Measurements from ENCODE around the gene NPAS2.
A peak's percentile ranks its signal among the peaks of the same experiment; 100 is the strongest.

The NPAS2 gene

DNA sequence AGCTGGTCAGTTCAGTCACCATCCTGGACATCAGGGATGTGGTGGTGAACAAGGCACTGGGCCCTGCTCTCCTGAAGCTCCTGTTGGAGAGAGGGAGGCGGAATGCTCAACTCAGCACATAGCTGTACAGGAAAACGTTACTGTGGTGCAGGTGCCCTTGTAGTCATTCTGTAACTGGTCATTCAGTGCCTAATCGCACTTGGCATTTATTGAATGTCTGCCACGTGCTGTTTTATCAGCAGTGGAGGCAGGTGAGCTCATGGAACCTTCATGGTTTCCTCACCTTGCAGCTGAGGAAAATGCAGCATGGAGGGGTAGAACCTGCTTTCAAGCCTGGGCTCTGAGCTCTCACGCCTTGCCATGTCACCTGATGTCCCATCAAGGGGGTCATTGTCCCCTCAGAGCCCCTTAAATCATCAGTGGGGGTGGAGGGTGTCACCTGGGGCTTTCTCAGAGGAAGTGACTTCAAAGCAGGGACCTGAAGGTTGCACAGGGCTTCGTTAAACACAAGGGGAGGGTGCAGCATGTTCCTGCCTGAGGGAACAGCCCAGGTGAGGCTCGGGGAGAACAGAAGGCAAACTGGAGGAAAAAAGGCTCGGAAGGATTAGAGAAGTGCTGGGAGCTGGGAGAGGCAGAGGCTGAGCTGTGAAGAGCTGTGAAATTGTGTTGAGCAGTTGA is 126.1 kb downstream of the NPAS2 start:
- TF ChIP-seq, protein P1, sequence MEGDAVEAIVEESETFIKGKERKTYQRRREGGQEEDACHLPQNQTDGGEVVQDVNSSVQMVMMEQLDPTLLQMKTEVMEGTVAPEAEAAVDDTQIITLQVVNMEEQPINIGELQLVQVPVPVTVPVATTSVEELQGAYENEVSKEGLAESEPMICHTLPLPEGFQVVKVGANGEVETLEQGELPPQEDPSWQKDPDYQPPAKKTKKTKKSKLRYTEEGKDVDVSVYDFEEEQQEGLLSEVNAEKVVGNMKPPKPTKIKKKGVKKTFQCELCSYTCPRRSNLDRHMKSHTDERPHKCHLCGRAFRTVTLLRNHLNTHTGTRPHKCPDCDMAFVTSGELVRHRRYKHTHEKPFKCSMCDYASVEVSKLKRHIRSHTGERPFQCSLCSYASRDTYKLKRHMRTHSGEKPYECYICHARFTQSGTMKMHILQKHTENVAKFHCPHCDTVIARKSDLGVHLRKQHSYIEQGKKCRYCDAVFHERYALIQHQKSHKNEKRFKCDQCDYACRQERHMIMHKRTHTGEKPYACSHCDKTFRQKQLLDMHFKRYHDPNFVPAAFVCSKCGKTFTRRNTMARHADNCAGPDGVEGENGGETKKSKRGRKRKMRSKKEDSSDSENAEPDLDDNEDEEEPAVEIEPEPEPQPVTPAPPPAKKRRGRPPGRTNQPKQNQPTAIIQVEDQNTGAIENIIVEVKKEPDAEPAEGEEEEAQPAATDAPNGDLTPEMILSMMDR (conservative IDR thresholded peaks at IDR 0.05; ENCODE audit: low read length): no peak
- no peak for DNase-seq (ENCODE audit: low read depth)
- H3K4me3 ChIP-seq (ENCODE audit: low read length): no peak overlapping the region

DNA sequence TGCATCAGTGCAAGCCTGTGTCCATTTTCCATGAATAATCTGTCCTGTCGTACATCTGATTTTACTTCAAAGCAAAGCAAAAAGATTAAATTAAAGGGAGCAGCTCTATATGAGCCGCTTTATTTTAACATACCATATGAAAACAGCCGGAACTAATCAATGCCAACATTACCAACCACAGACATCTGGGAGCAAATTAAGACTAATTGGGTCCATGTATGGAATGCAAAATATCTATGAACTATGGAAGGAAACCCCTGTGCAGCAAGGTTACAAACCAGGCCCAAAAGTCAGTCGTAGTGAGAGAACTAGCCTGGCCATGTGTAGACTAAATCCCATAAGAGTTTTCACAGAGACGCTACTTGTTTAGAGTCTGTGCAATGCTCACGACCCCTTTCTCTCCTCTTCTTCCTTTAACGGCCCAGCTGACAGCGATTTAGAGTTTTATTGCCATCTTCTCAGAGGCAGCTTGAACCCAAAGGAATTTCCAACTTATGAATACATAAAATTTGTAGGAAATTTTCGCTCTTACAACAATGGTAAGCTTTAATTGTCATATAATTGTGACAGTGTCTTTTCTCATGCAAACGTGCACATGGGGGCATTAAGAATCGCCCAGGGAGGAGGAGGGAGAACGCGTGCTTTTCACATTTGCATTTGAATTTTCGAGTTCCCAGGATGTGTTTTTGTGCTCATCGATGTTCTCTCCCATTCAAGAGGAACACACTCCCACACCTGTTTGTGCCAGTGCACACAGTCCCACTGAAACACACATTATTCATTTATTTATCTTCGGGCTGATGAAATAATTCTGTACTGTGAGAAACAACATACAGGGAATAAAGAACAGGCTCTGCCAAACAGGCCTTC is 129.2 kb downstream of the NPAS2 start:
- H3K4me3 ChIP-seq (ENCODE audit: low read length): no peak overlapping the region
- TF ChIP-seq, protein P1 (conservative IDR thresholded peaks at IDR 0.05; ENCODE audit: low read length): no peak
- peak; percentile 46 for DNase-seq (ENCODE audit: low read depth)

DNA sequence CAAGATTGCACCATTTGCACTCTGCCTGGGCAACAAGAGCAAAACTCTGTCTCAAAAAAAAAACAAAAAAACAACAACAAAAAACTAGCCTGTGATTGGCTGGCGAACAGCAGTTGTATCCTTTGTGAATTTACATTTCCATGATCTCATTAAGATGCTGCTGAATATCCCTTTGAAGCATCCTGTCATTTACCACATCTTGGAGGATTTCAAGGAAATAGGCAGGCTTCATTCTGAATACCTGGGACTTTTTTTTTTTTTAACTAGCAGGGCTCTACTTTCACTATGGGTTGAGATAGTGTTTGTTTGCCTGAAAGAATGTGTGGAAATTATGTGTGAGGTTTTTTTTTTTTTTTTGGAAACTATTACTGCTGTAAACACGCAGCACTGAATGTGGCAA is 132.6 kb downstream of the NPAS2 start:
- TF ChIP-seq, protein P1 (conservative IDR thresholded peaks at IDR 0.05; ENCODE audit: low read length): no peak
- no peak overlapping the region for H3K4me3 ChIP-seq (ENCODE audit: low read length)
- DNase-seq (ENCODE audit: low read depth): no peak

DNA sequence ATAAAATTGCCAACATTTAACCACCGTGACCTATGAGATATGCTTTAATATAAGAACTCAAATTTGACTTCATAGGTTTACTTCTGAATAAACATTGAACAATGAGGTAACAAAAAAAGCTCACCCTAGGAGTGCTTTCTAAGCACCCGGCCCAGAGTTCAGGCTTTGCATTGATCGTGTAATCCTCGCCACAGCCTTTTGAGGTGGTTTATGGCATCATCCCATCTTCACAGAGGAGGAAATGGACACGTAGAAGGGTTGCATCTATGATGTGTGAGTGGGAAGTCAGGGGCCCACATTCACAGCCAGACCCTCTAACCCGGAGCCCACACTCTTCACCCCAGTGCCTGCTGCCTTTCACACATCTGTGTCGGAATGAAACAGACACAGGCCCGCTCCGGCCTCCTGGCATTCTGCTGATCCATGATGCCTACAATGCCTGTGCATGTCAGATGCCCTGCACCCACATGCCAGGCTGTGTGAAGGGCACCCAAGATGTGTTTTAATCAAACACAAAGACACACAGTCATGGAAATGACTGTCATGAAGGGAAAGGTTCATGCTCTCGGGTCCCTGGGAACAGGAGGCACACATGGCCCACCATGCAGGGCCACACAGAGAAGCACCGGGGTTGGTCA is 133.6 kb downstream of the NPAS2 start:
- TF ChIP-seq, protein P1 (conservative IDR thresholded peaks at IDR 0.05; ENCODE audit: low read length): no peak
- no peak for DNase-seq (ENCODE audit: low read depth)

DNA sequence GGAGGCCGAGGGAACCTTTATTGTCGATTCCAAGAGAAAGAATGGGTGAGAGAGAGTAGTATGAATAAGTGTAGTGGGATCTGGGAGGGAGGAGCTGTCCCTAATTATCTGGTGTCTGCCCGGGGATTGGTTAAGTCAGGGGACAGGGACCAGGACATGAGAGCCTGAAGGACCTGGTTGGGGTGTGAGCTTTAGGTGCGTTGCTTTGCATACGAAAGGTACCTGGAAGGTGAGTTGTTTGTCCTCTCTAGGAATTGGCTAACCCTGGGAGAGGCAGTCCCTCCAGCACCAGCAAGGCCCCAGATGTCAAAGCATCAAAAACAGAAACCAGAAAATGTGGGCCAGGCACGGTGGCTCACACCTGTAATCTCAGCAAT is 134.1 kb downstream of the NPAS2 start:
- TF ChIP-seq, protein P1 (conservative IDR thresholded peaks at IDR 0.05; ENCODE audit: low read length): no peak
- DNase-seq (ENCODE audit: low read depth): no peak
- no peak overlapping the region for H3K4me3 ChIP-seq (ENCODE audit: low read length)

More for the DNA sequence above, 133.6 kb downstream of the NPAS2 start:
- H3K4me3 ChIP-seq (ENCODE audit: low read length): no peak overlapping the region

DNA sequence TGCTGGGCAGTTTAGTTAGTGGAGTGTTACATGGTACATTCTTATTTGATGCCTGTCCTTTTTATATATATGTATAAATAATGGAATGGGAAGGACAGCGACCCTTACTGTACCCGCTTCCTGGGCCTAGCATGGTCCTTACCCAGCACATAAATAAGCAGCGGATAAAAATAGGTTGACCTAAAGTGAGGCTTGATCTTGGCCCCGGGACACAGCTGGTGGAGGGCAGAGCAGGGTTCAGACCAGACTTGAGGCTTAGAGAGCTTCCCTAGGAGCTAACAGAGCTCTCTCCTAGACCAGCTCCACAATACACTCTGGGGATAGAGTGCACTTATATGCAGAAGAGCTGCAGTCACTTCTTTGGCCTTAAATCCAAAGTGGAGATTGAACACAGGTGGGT is 135.3 kb downstream of the NPAS2 start:
- no peak overlapping the region for H3K4me3 ChIP-seq (ENCODE audit: low read length)
- DNase-seq (ENCODE audit: low read depth): no peak
- TF ChIP-seq, protein P1 (conservative IDR thresholded peaks at IDR 0.05; ENCODE audit: low read length): no peak

Measured in AG10803 (cell line).